Right atrium auricular region (tissue), 2 donors: ENCODE results near the gene GRHL3. TPM values are rescaled to one million over a fixed set of nuclear protein-coding genes. Genes with fewer than 3 reads are reported as not detected.
A peak's percentile ranks its signal among the peaks of the same experiment; 100 is the strongest.

Experiments
- DNase-seq: peaks from one replicate; pipeline ENCODE4 v3.0.0-alpha.2; 2019; ENCODE audit warnings: low spot score
- H3K27ac ChIP-seq, 2 donors: fragments of 200-600 bp; sonication (generic); 1 replicate in 1 of 2; 2 replicates in 1 of 2; pipeline ENCODE4 v1.5.1; 2016 to 2019
- H3K27me3 ChIP-seq, 2 donors: fragments of 200-600 bp; sonication (generic); one replicate each; pipeline versions ENCODE4 v1.5.1 to v1.6.0; 2017 to 2019
- H3K36me3 ChIP-seq: fragments of 200-600 bp; sonication (generic); one replicate; pipeline ENCODE4 v1.5.1; 2016
- H3K4me1 ChIP-seq, 2 donors: fragments of 200-600 bp; sonication (generic); one replicate each; pipeline versions ENCODE4 v1.5.1 to v1.6.0; 2017 to 2019
- H3K4me3 ChIP-seq, 2 donors: fragments of 200-600 bp; sonication (generic); 1 replicate in 1 of 2; 2 replicates in 1 of 2; pipeline ENCODE4 v1.5.1; 2017 to 2019; ENCODE audit warnings: mild to moderate bottlenecking in 1 of 2, moderate library complexity in 1 of 2
- H3K9me3 ChIP-seq, 2 donors: fragments of 200-600 bp; sonication (generic); one replicate each; pipeline ENCODE4 v1.5.1; 2019
- CTCF ChIP-seq, 2 donors: fragments of 200-600 bp; sonication (generic); IDR thresholded peaks; one replicate each; pipeline ENCODE4 v1.5.1; 2019; ENCODE audit warnings: antibody characterized with exemption in 2 of 2
- total RNA-seq, 2 donors: library from RNA; depleted of rRNA; stranded (reverse); fragments of >200 nt; gene quantifications; one replicate each; pipeline ENCODE4 v1.1.0, GENCODE V29; 2016

The GRHL3 gene
- total RNA-seq, 2 donors from 2014 or later: 0.24 TPM; not detected in 1

DNA sequence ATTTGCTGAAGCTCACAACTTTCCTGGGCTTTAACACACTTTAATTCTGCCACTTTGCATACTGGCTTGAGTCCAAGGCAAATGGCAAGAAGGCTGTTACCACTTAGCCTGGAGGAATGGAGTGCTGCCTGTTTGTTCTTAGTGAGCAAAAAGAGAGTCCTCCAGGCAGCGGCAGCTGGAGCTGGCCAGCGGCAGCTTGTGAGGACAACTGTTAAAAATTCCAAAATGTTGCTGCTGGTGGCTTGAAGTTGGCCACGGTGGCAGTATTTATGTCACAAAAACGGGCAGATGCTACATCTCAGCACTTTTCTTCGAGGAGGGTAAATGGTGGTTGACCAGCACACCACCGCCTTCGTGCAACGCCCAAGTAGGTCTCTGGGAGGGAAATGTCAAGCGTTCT lies 67.1 kb downstream of the GRHL3 start:
- no peaks in the 10 kb centered on the region for H3K36me3 ChIP-seq
- peaks cover 0 to 4% of the 10 kb centered on the region in 2 donors for H3K4me1 ChIP-seq
- H3K9me3 ChIP-seq: no peaks in the 10 kb centered on the region
- H3K27me3 ChIP-seq: no peaks in the 10 kb centered on the region
- DNase-seq: peak; percentile 32
- H3K27ac ChIP-seq: no peak overlapping the region
- TF ChIP-seq CTCF (IDR thresholded peaks at IDR 0.05): no peak
- no peak overlapping the region for H3K4me3 ChIP-seq

- DNase-seq: peak; percentile 21
- H3K27me3 ChIP-seq: no peaks in the 10 kb centered on the region
- no peaks in the 10 kb centered on the region for H3K36me3 ChIP-seq
- H3K4me3 ChIP-seq: no peak overlapping the region
- no peak for TF ChIP-seq CTCF (IDR thresholded peaks at IDR 0.05)
- peaks cover 0 to 10% of the 10 kb centered on the region in 2 donors for H3K4me1 ChIP-seq
- no peaks in the 10 kb centered on the region for H3K9me3 ChIP-seq
- no peak overlapping the region for H3K27ac ChIP-seq
Measured at GRCh38 chr1:24386931-24387330, 67.8 kb downstream of the GRHL3 start.

DNA sequence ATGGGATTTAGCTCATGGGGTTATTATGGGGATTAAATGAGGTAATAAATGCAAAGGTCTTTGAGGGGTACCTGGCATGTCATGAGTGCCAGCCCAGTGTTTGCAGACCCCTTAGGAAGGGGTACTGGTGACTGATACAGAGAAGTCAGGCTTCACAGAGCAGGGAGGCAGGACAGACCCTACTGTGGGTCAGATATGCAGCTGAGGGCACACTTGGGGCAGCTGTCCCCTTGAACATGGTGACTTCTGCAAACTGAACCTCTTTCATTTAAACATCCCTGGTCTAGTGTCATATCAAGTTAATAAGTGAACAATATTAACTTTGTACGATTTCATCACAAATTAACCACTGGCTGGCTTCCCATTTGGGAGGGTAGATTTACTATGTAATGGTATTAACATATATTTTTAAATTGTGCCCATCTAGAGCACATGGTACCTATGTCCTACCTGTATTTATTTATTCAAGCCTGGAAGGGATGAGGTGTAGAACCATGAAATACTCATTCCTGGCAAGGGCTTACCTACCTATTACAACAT lies 68.5 kb downstream of the GRHL3 start:
- no peak for TF ChIP-seq CTCF (IDR thresholded peaks at IDR 0.05)

GRCh38 chr1:24388331-24388885 lies 69.3 kb downstream of the GRHL3 start:
- Histone ChIP-seq H3K36me3 (no peaks in the 10 kb centered on the region), H3K4me3 (no peak overlapping the region)
- DNase-seq: peak; percentile 38

More for the DNA sequence above, 68.5 kb downstream of the GRHL3 start:
- no peaks in the 10 kb centered on the region for H3K9me3 ChIP-seq
- H3K4me1 ChIP-seq: peaks cover 0 to 16% of the 10 kb centered on the region in 2 donors
- no peak overlapping the region for H3K27ac ChIP-seq
- no peak overlapping the region for H3K4me3 ChIP-seq
- DNase-seq: no peak
- no peaks in the 10 kb centered on the region for H3K36me3 ChIP-seq
- H3K27me3 ChIP-seq: no peaks in the 10 kb centered on the region

DNA sequence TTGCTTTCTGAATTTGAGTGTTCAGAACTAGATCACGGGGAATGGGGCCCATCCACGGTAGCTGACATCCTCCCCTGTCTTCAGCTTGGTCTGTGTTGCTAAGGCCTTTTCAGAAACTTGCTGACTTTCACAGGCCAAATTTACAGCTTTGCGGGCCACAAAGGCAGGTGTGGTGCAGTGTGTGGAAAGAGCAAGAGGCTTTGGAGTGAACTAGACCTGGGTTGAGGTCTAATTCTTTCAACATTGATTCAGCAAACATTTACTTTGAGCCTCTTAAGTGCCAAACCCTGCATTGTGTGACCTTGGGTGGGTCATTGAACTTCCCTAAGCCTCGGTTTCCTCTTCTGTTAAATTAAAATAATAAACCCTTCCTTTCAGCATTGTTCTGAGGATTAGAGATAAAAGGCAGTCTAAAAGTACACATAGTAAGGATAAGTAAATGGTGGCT lies 70.1 kb downstream of the GRHL3 start:
- peak; percentile 40 for DNase-seq
- no peak overlapping the region for H3K4me3 ChIP-seq
- H3K36me3 ChIP-seq: no peaks in the 10 kb centered on the region
- no peaks in the 10 kb centered on the region for H3K9me3 ChIP-seq
- no peak for TF ChIP-seq CTCF (IDR thresholded peaks at IDR 0.05)
- H3K27me3 ChIP-seq: no peaks in the 10 kb centered on the region
- H3K4me1 ChIP-seq: peaks cover 0 to 16% of the 10 kb centered on the region in 2 donors
- H3K27ac ChIP-seq: no peak overlapping the region

More at GRCh38 chr1:24388331-24388885, 69.3 kb downstream of the GRHL3 start:
- Histone ChIP-seq H3K27me3 (no peaks in the 10 kb centered on the region), H3K27ac (no peak overlapping the region), H3K4me1 (peaks cover 0 to 16% of the 10 kb centered on the region in 2 donors), H3K9me3 (no peaks in the 10 kb centered on the region)
- no peak for TF ChIP-seq CTCF (IDR thresholded peaks at IDR 0.05)
